ENCODE measurements around the gene DNMBP. TPM values are rescaled to one million over a fixed set of nuclear protein-coding genes. Genes with fewer than 3 reads are reported as not detected.
A peak's percentile ranks its signal among the peaks of the same experiment; 100 is the strongest.
"Not testable (repeated sequence)": the region's sequence is repeated elsewhere in the genome, so short reads cannot be mapped to it uniquely, and the experiment has no call there.

DNMBP gene
- total RNA-seq, 2 donors from 2014 or later: 38.4 to 53.5 TPM

- Histone ChIP-seq H3K4me1 (no peaks in the 10 kb centered on the region), H3K9ac (ENCODE audit: low read depth in 2 of 2, low read length in 2 of 2) (no peak overlapping the region), H3K27ac (no peak overlapping the region), H3K36me3 (no peaks in the 10 kb centered on the region), H3K9me3 (no peaks in the 10 kb centered on the region), H3K4me3 (no peak overlapping the region), H3K27me3 (no peaks in the 10 kb centered on the region)
- intact Hi-C loops (cut with DNase I): loop anchor here (10.0 kb wide), 1 partner anchor 105 kb away; no protein-coding TSS in a partner anchor
- TF ChIP-seq CTCF (IDR thresholded peaks at IDR 0.05): no peak
- DNase-seq: no peak
Measured at GRCh38 chr10:100019787-100020141, 10.0 kb upstream of the DNMBP start.

- H3K4me3 ChIP-seq: no peak overlapping the region
- intact Hi-C loops (cut with DNase I): loop anchor here (10.0 kb wide), 1 partner anchor 99 kb away; no protein-coding TSS in a partner anchor
- H3K9me3 ChIP-seq: no peaks in the 10 kb centered on the region
- H3K36me3 ChIP-seq: no peaks in the 10 kb centered on the region
- H3K27ac ChIP-seq: no peak overlapping the region
- TF ChIP-seq CTCF (IDR thresholded peaks at IDR 0.05): no peak
- no peaks in the 10 kb centered on the region for H3K4me1 ChIP-seq
- DNase-seq: no peak
- H3K27me3 ChIP-seq: no peaks in the 10 kb centered on the region
- H3K9ac ChIP-seq (ENCODE audit: low read depth in 2 of 2, low read length in 2 of 2): no peak overlapping the region
Measured at GRCh38 chr10:100014071-100014762, 4.5 kb upstream of the DNMBP start.

GRCh38 chr10:100013621-100014020, 3.9 kb upstream of the DNMBP start:
- no peak for DNase-seq
- no peak overlapping the region for H3K27ac ChIP-seq
- H3K4me1 ChIP-seq: no peaks in the 10 kb centered on the region
- no peak overlapping the region for H3K9ac ChIP-seq (ENCODE audit: low read depth in 2 of 2, low read length in 2 of 2)
- intact Hi-C loops (cut with DNase I): loop anchor here (10.0 kb wide), 1 partner anchor 99 kb away; no protein-coding TSS in a partner anchor
- no peaks in the 10 kb centered on the region for H3K36me3 ChIP-seq
- no peak for TF ChIP-seq CTCF (IDR thresholded peaks at IDR 0.05)
- no peaks in the 10 kb centered on the region for H3K27me3 ChIP-seq
- no peaks in the 10 kb centered on the region for H3K9me3 ChIP-seq
- H3K4me3 ChIP-seq: no peak overlapping the region

GRCh38 chr10:100011906-100012305, 2.2 kb upstream of the DNMBP start:
- H3K9me3 ChIP-seq; H3K27me3 ChIP-seq; H3K9ac ChIP-seq (ENCODE audit: low read depth in 2 of 2, low read length in 2 of 2); H3K4me1 ChIP-seq; H3K36me3 ChIP-seq; H3K4me3 ChIP-seq; H3K27ac ChIP-seq; DNase-seq: not testable (repeated sequence)
- intact Hi-C loops (cut with DNase I): loop anchor here (10.0 kb wide), 1 partner anchor 97 kb away; no protein-coding TSS in a partner anchor

- no peaks in the 10 kb centered on the region for H3K36me3 ChIP-seq
- intact Hi-C loops (cut with DNase I): no loop called here
- peak overlapping the region; percentile 85 for H3K4me3 ChIP-seq
- no peaks in the 10 kb centered on the region for H3K27me3 ChIP-seq
- peaks cover 10% of the 10 kb centered on the region for H3K4me1 ChIP-seq
- DNase-seq: peak; percentile 70
- peak overlapping the region; percentile 87 to 92 for H3K9ac ChIP-seq (ENCODE audit: low read depth in 2 of 2, low read length in 2 of 2)
- peak overlapping the region; percentile 68 for H3K27ac ChIP-seq
- TF ChIP-seq CTCF (IDR thresholded peaks at IDR 0.05): peak; percentile 18
- H3K9me3 ChIP-seq: no peaks in the 10 kb centered on the region
Measured at GRCh38 chr10:100009283-100009792, 409 bp downstream of the DNMBP start.

- no peaks in the 10 kb centered on the region for H3K9me3 ChIP-seq
- peak overlapping the region; percentile 68 for H3K27ac ChIP-seq
- H3K36me3 ChIP-seq: no peaks in the 10 kb centered on the region
- H3K4me1 ChIP-seq: peaks cover 10% of the 10 kb centered on the region
- H3K4me3 ChIP-seq: peak overlapping the region; percentile 85
- DNase-seq: no peak
- intact Hi-C loops (cut with DNase I): no loop called here
- TF ChIP-seq CTCF (IDR thresholded peaks at IDR 0.05): no peak
- H3K27me3 ChIP-seq: no peaks in the 10 kb centered on the region
- H3K9ac ChIP-seq (ENCODE audit: low read depth in 2 of 2, low read length in 2 of 2): peak overlapping the region; percentile 87 to 92
Measured at GRCh38 chr10:100008708-100009282, 952 bp downstream of the DNMBP start.
